CD4-positive, CD25-positive, alpha-beta regulatory T cell (primary cell): ENCODE measurements around the gene PRKAG2. TPM values are rescaled to one million over a fixed set of nuclear protein-coding genes. Genes with fewer than 3 reads are reported as not detected.
"Not testable (repeated sequence)": the region's sequence is repeated elsewhere in the genome, so short reads cannot be mapped to it uniquely, and the experiment has no call there.

Source experiments
- ATAC-seq, 2 donors: fragments of 150-1000 bp; cut with Tn5 transposase; one replicate each; pipeline ENCODE4 v1.10.0; 2021; ENCODE audit warnings: low read depth in 2 of 2, moderate number of reproducible peaks in 2 of 2, moderate library complexity in 1 of 2
- DNase-seq, 3 donors: peaks; one replicate each; pipeline versions ENCODE4 v3.0.0 to v3.0.0-alpha.2; 2012 to 2022; ENCODE audit warnings: mixed read lengths in 1 of 3
- H3K27ac ChIP-seq: one replicate; pipeline ENCODE4 v1.7.0; 2013; ENCODE audit warnings: mild to moderate bottlenecking, low read length; ENCODE audit not compliant: insufficient read depth, poor library complexity, severe bottlenecking
- H3K27me3 ChIP-seq: one replicate; pipeline ENCODE4 v1.7.0; 2013; ENCODE audit warnings: low read length; ENCODE audit not compliant: control insufficient read depth, insufficient read depth
- H3K36me3 ChIP-seq: one replicate; pipeline ENCODE4 v1.7.0; 2013; ENCODE audit warnings: mild to moderate bottlenecking, low read length, moderate library complexity; ENCODE audit not compliant: control insufficient read depth, insufficient read depth
- H3K4me1 ChIP-seq: 2 replicates; pipeline ENCODE4 v1.7.0; 2013; ENCODE audit warnings: mild to moderate bottlenecking, low read length; ENCODE audit not compliant: insufficient read depth, control insufficient read depth, poor library complexity, severe bottlenecking
- H3K4me3 ChIP-seq: one replicate; pipeline ENCODE4 v1.7.0; 2013; ENCODE audit warnings: low read depth, mild to moderate bottlenecking, low read length, moderate library complexity
- H3K9me3 ChIP-seq, 2 experiments: 1 replicate in 1 of 2; 2 replicates in 1 of 2; pipeline ENCODE4 v1.7.0; 2013; ENCODE audit warnings: low read length in 2 of 2, mild to moderate bottlenecking in 1 of 2, moderate library complexity in 1 of 2; ENCODE audit not compliant: control insufficient read depth in 2 of 2
- H3K27ac Mint-ChIP-seq, 3 donors: one replicate each; pipeline ENCODE4 v1.8.0; 2020 to 2022; ENCODE audit warnings: mild to moderate bottlenecking in 3 of 3, mixed read lengths in 3 of 3, moderate library complexity in 2 of 3
- H3K27me3 Mint-ChIP-seq: one replicate; pipeline ENCODE4 v1.8.0; 2022; ENCODE audit warnings: mild to moderate bottlenecking, mixed read lengths
- H3K36me3 Mint-ChIP-seq: one replicate; pipeline ENCODE4 v1.8.0; 2020; ENCODE audit warnings: mixed read lengths
- H3K4me1 Mint-ChIP-seq, 4 donors: one replicate each; pipeline ENCODE4 v1.8.0; 2020 to 2022; ENCODE audit warnings: mixed read lengths in 4 of 4, mild to moderate bottlenecking in 1 of 4
- H3K4me3 Mint-ChIP-seq, 4 donors: one replicate each; pipeline ENCODE4 v1.8.0; 2020 to 2022; ENCODE audit warnings: mild to moderate bottlenecking in 4 of 4, mixed read lengths in 4 of 4, moderate library complexity in 3 of 4
- H3K9me3 Mint-ChIP-seq, 7 donors: one replicate each; pipeline ENCODE4 v1.8.0; 2020 to 2022; ENCODE audit warnings: mixed read lengths in 7 of 7, mild to moderate bottlenecking in 3 of 7, moderate library complexity in 2 of 7
- polyA plus RNA-seq, 4 donors: library from polyadenylated mRNA; unstranded; fragments of 300-500 nt; fragmentation: Illumina TruSeq; gene quantifications; one replicate each; pipeline ENCODE4 v1.2.3, GENCODE V29; 2021
- total RNA-seq: library from RNA; stranded (reverse); gene quantifications from one replicate; pipeline ENCODE4 v1.2.3, GENCODE V29; 2022

Gene PRKAG2
- total and polyA plus RNA-seq, 5 donors from 2014 or later: 19.9 to 43.0 (median 26.1) TPM

DNA sequence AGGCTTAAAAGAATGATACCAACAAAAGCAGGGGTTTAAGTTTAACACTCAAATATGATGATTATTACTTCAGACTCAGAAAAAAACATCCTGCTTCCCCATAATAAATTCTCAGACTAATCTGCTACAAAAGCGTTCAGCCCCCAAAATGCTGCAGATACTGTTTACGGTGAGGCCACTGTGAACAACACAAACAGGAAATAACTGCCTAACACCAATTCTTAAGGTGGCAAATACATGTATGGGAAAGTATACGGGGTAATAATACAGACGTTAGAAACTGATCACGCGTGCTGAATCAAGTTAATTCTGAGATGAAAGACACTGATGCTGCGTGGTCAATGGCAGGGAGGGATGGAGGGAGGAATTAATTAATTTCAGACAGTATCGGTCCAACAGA is 295.2 kb downstream of the PRKAG2 start:
- no peak overlapping the region for H3K27ac ChIP-seq
- no peak for DNase-seq
- H3K4me3 ChIP-seq: no peak overlapping the region
- peaks cover 0 to 8% of the 10 kb centered on the region in 2 experiments for H3K9me3 ChIP-seq
- H3K36me3 ChIP-seq: peaks cover 3% of the 10 kb centered on the region
- no peaks in the 10 kb centered on the region for H3K4me1 ChIP-seq
- H3K4me3 Mint-ChIP-seq: no peak overlapping the region
- no peaks in the 10 kb centered on the region for H3K27me3 Mint-ChIP-seq
- H3K4me1 Mint-ChIP-seq: peaks cover 0 to 7% (median 5%) of the 10 kb centered on the region in 4 donors
- no peaks in the 10 kb centered on the region for H3K27me3 ChIP-seq
- peaks cover 24% of the 10 kb centered on the region for H3K36me3 Mint-ChIP-seq
- peaks cover 0 to 9% (median 2%) of the 10 kb centered on the region in 7 donors for H3K9me3 Mint-ChIP-seq
- ATAC-seq: no peak
- no peak overlapping the region for H3K27ac Mint-ChIP-seq

GRCh38 chr7:151579644-151580043 is 297.3 kb downstream of the PRKAG2 start:
- no peak overlapping the region for H3K27ac Mint-ChIP-seq
- no peaks in the 10 kb centered on the region for H3K27me3 Mint-ChIP-seq
- peaks cover 0 to 9% (median 2%) of the 10 kb centered on the region in 7 donors for H3K9me3 Mint-ChIP-seq
- DNase-seq: peak in 1 of 3 donors; percentile 27
- Histone ChIP-seq H3K36me3 (peaks cover 7% of the 10 kb centered on the region), H3K4me3 (no peak overlapping the region), H3K27ac (no peak overlapping the region), H3K27me3 (no peaks in the 10 kb centered on the region), H3K4me1 (no peaks in the 10 kb centered on the region), H3K9me3 (peaks cover 0 to 8% of the 10 kb centered on the region in 2 experiments)
- ATAC-seq: no peak
- H3K4me1 Mint-ChIP-seq: peaks cover 0 to 2% (median 0%) of the 10 kb centered on the region in 4 donors
- no peak overlapping the region for H3K4me3 Mint-ChIP-seq
- H3K36me3 Mint-ChIP-seq: peaks cover 25% of the 10 kb centered on the region

- Histone ChIP-seq H3K4me3 (no peak overlapping the region), H3K4me1 (no peaks in the 10 kb centered on the region), H3K27me3 (no peaks in the 10 kb centered on the region), H3K9me3 (peaks cover 0 to 6% of the 10 kb centered on the region in 2 experiments), H3K27ac (no peak overlapping the region), H3K36me3 (peaks cover 4% of the 10 kb centered on the region)
- H3K36me3 Mint-ChIP-seq: peaks cover 18% of the 10 kb centered on the region
- no peaks in the 10 kb centered on the region for H3K27me3 Mint-ChIP-seq
- H3K27ac Mint-ChIP-seq: no peak overlapping the region
- peaks cover 0 to 2% (median 0%) of the 10 kb centered on the region in 4 donors for H3K4me1 Mint-ChIP-seq
- H3K9me3 Mint-ChIP-seq: peaks cover 0 to 9% (median 2%) of the 10 kb centered on the region in 7 donors
- no peak overlapping the region for H3K4me3 Mint-ChIP-seq
- ATAC-seq (no peak), DNase-seq (no peak)
These were observed 301.5 kb downstream of the PRKAG2 start for GRCh38 chr7:151575410-151575809.

GRCh38 chr7:151573046-151573445 is 303.9 kb downstream of the PRKAG2 start:
- H3K4me1 Mint-ChIP-seq: not testable (repeated sequence)

DNA sequence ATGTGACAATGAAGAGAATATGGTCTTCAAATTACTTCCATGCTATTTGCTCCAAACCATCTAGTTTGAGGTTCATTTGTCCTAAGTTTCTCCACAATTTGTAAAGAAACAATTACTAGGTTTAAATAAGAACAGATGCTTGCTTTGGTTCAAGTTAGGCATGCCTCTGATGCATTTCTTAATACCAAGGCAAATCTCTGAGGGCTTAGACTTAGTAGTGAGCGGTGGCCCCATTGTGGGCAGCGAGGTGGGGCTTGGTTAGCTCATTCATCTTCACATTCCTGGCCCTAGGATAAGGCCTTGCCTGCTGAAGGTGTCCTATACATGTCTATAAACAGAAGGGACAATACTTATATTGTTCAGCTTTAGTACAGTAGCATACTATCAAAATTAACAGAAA is 304.8 kb downstream of the PRKAG2 start:
- H3K27me3 Mint-ChIP-seq: no peaks in the 10 kb centered on the region
- Histone ChIP-seq H3K9me3 (no peaks in the 10 kb centered on the region), H3K4me3 (no peak overlapping the region), H3K36me3 (peaks cover 17% of the 10 kb centered on the region), H3K4me1 (no peaks in the 10 kb centered on the region), H3K27me3 (no peaks in the 10 kb centered on the region), H3K27ac (no peak overlapping the region)
- H3K4me1 Mint-ChIP-seq: no peaks in the 10 kb centered on the region
- no peaks in the 10 kb centered on the region for H3K9me3 Mint-ChIP-seq
- no peak overlapping the region for H3K27ac Mint-ChIP-seq
- H3K36me3 Mint-ChIP-seq: peaks cover 11% of the 10 kb centered on the region
- no peak overlapping the region for H3K4me3 Mint-ChIP-seq
- DNase-seq (no peak), ATAC-seq (no peak)

More at GRCh38 chr7:151573046-151573445, 303.9 kb downstream of the PRKAG2 start:
- not testable (repeated sequence) for H3K27me3 Mint-ChIP-seq, H3K4me3 ChIP-seq, H3K4me3 Mint-ChIP-seq, ATAC-seq, H3K4me1 ChIP-seq, DNase-seq, H3K27me3 ChIP-seq, H3K9me3 Mint-ChIP-seq, H3K27ac Mint-ChIP-seq, H3K27ac ChIP-seq, H3K9me3 ChIP-seq
- peaks cover 11% of the 10 kb centered on the region for H3K36me3 Mint-ChIP-seq
- peaks cover 12% of the 10 kb centered on the region for H3K36me3 ChIP-seq

- Histone ChIP-seq H3K36me3 (peaks cover 17% of the 10 kb centered on the region), H3K27me3 (no peaks in the 10 kb centered on the region), H3K4me3 (no peak overlapping the region), H3K27ac (no peak overlapping the region), H3K4me1 (no peaks in the 10 kb centered on the region), H3K9me3 (no peaks in the 10 kb centered on the region)
- Mint-ChIP-seq H3K4me1 (no peaks in the 10 kb centered on the region), H3K4me3 (no peak overlapping the region), H3K27ac (no peak overlapping the region), H3K27me3 (no peaks in the 10 kb centered on the region), H3K36me3 (peaks cover 11% of the 10 kb centered on the region), H3K9me3 (no peaks in the 10 kb centered on the region)
- no peak for ATAC-seq
- no peak for DNase-seq
These were observed 305.4 kb downstream of the PRKAG2 start for GRCh38 chr7:151571471-151571870.

GRCh38 chr7:151570366-151570915 is 306.5 kb downstream of the PRKAG2 start:
- ATAC-seq: no peak
- peak in 1 of 3 donors; percentile 26 for DNase-seq

More at GRCh38 chr7:151570366-151570915, 306.5 kb downstream of the PRKAG2 start:
- Mint-ChIP-seq H3K9me3 (no peaks in the 10 kb centered on the region), H3K27ac (no peak overlapping the region), H3K36me3 (peaks cover 16% of the 10 kb centered on the region), H3K4me3 (no peak overlapping the region), H3K4me1 (no peaks in the 10 kb centered on the region), H3K27me3 (no peaks in the 10 kb centered on the region)
- Histone ChIP-seq H3K27ac (no peak overlapping the region), H3K36me3 (peaks cover 20% of the 10 kb centered on the region), H3K27me3 (no peaks in the 10 kb centered on the region), H3K4me3 (no peak overlapping the region), H3K4me1 (no peaks in the 10 kb centered on the region), H3K9me3 (no peaks in the 10 kb centered on the region)
